ENCODE data around the gene RABL6.
"Not testable (repeated sequence)": the region's sequence is repeated elsewhere in the genome, so short reads cannot be mapped to it uniquely, and the experiment has no call there.

RABL6 gene

DNA sequence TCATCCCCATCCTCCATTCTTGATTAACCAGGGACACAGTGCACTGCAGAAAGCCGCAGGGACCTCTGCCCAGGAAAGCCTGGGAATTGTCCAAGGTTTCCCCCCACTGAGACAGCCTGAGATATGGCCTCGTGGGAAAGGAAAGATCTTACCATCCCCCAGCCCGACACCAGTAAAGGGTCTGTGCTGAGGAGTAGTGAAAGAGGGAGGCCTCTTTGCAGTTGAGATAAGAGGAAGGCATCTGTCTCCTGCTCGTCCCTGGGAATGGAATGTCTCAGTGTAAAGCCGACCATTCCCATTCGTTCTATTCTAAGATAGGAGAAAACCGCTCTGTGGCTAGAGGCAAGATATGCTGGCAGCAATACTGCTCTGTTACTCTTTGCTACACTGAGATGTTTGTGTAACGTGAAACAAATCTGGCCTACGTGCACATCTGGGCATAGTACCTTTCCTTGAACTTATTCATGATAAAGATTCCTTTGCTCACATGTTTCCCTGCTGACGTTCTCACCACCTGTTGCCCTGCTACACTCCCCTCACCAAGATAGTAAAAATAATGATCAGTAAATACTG, 10.9 kb upstream of the RABL6 start:
- DNase-seq: not testable (repeated sequence)

DNA sequence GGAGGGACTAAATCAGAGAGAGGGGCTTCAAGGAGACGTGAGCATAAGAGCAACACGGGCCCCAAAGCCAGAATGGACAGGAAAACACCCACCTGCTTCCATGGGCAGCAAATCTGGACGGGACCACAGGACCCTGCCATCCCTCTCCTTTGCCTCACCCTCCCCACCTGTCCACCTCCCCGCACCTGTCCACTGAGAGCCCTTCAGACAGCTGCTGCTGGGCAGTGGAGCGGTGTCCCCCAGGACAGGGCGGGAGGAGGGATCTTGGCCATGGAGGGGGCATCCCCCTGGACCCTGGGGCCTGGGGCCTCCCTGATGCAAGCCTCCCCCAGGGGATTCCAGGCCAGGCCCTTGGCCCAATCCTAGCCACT, 9.1 kb upstream of the RABL6 start:
- DNase-seq: no peak

DNA sequence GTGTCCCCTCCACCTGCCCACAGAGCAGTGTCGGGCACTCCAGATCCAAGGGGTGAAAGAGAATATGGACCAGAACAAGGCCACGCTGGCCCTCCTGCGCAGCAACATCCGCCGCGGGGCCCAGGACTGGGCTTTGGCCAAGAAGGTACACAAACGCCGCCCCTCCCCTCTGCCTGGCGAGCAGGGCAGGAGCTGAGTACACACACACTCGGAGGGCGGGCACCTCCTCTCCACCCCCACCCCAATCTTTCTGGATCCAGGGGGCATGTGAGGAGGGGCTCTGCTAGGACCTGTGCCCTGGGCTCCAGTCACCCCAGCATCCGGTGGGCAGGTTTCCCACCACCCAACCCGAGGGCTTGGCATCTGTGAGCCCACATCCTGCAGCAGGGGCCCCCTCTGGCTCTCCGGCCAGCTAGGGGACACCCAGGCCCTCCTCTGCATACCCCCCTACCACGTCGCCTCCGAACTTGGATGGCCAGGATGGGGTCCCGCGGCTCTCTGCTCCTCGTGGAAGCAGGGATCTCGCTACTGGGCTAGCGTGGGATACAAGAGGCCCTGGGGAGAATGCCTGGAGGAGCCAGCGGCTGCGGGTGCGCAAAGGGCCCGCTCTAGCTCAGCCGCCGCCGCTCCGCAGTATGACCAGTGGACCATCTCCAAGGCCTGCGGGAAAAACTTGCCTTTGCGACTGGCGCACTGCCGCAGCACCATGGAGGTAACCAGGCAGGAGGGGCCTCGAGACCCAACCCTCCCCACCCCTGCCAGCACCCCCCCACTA, 8.5 kb upstream of the RABL6 start:
- no peak for DNase-seq

DNA sequence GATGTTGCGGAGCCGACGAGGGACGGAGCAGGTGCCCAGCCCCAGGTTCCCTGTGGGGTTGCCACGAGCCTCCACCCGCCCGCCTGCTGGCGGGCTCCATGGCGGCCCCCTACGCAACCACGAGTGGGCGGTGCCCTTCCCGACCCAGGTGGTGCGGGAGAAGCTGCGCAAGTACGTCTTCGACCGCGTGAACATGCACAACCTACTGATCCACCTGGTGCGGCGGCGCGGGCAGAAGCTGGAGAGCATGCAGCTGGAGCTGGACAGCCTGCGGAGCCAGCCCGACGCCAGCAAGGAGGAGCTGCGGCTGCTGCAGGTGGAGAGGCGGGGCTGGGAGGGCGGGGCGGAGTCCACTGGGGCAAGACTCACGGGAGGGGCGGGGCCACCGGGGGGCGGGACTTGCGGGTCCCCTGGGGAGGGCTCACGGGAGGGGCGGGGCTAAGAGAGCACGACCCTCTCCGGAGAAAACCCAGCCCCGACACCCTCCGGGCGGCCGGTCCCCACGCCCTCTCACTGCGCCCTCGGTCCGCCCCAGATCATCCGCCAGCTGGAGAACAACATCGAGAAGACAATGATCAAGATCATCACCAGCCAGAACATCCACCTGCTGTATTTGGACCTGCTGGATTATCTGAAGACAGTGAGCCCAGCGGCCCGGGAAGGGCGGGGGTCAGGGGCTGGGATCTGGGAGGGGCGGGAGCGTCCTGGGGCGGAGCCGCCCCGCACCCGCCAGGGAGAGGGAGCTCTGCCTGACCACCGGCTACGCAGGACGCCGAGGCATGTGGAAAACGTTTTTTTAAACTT, 7.7 kb upstream of the RABL6 start:
- DNase-seq: peak; percentile 88 to 92

DNA sequence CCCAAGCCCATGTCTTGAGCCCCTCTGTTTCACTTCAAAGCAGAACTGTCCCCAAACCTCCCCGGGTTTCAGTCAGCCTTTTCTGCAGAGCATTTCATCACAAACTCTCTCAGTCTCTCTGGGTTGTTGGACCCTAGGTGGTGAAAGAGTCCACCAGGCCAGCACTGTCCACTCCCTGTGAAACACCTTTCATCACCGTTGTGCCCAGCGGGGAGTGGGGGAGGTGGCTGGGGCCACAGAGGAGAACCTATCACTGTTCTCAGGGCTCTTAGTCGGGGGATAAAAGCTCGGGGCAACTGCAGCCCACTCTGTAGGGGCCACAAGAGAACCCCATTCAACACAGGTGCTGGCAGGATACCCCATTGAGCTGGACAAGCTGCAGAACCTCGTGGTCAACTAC, 5.4 kb upstream of the RABL6 start:
- DNase-seq: no peak

DNA sequence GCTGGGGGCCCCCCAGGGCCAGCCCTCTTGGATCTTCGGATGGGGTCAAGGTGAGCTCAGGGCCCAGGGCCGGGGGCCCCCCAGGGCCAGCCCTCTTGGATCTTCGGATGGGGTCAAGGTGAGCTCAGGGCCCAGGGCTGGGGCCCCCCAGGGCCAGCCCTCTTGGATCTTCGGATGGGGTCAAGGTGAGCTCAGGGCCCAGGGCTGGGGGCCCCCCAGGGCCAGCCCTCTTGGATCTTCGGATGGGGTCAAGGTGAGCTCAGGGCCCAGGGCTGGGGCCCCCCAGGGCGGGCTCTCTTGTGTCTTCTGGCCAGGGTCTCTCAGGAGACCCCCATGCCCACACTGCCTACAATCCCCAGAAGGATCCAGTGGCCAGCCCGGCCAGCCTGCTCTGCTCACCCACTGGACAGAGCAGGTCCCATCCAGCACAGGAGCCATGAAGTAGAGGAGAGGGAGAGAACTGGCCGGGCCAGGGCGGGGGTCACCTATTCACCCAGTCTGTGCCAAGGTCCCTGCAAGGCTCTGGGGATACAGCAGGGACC, 4.7 kb upstream of the RABL6 start:
- not testable (repeated sequence) for DNase-seq

DNA sequence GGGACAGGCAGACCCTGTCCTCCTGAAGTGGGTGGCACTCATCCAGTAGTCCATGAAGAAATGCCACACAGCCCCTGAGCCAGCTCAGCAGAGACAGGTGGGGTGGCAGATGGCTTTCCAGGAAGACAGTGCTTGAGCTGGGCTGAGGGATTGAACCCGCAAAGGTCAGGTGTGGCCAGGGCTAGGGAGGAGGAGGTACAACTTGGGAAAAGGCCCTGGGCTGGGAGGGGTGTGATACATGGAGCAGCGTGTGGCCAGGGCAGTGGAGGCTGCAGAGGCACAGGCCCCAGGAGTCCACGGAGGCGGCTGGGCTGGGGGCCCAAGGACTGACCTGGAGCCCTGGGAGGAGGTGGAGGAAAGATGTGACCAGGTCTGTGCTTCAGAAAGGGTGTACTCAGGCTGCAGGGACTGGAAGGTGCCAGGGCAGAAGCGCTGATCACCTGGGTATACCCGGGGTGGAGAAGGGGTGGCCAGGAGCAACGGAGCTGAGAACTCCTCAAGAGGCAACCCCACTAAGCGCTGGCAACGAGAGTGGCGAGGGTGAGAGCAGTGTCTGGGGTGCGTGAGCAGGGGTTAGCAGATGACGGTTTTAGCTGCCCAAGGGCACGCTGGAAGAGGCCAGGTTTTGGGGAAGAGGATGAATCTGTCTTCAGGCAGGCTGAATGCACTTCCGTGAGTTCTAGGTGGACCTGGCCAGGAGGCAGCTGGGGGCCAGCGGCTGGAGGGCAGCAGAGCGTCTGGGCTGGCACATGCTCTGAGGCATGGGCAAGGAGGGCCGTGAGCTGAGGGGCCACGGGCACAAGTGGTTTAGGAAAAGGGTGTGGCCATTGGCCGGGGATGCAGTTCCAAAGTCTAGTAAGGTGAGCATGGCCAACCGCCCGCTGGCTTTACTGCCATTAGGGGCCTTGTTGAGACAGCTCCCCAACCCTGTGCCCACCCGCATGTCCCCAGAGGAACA, 3.9 kb upstream of the RABL6 start:
- no peak for DNase-seq

DNA sequence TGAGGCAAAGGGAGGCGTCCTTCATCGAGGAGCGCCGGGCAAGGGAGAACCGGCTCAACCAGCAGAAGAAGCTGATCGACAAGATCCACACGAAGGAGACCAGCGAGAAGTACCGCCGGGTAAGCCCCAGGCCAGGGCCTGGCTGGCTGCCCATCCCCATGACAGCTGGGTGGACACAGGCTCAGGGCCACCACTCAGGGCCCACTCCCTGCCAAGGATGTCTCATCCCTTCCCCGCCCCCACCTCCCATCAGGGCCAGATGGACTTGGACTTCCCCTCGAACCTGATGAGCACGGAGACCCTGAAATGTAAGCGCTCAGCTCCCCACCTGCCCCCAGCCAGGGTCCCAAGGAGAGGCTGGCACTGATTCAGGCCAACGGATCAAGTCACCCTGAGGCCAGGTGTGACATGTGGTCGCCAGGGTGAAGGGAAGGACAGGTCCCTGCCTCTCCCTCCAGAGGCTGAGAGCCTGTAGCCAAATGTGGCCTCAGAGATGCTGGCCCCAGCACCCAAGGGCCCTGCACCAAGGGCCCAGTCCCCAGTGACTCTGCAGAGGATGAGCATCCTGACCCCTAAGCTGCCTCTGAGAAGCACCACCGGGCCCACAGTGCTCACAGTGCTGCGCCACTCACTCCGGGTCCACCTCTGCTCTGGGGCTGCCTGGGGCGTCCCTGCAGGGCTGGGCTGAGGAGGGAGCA, 3.1 kb upstream of the RABL6 start:
- no peak for DNase-seq

DNA sequence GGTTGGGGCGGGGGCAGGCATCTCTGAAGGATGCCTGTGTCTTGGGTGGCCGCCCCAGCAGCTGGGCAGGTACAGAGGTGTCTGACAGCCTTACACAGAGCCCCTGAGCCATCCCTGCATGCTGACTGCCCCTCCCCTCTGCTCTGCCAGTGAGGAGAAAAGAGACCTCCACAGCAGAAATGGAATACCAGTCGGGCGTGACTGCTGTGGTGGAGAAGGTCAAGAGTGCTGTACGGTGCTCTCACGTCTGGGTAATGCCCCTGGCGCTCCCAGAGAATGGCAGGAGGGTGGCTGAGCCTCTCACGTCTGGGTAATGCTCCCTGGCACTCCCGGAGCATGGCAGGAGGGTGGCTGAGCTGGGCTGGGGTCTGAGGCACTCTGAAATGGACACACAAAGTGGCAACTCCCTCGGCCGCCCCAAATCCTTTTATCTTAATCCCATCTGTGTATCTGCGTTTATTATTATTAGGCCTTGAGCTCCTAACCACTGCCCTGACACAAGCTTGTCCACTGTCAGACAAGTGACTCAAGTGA, 2.5 kb upstream of the RABL6 start:
- DNase-seq: no peak

DNA sequence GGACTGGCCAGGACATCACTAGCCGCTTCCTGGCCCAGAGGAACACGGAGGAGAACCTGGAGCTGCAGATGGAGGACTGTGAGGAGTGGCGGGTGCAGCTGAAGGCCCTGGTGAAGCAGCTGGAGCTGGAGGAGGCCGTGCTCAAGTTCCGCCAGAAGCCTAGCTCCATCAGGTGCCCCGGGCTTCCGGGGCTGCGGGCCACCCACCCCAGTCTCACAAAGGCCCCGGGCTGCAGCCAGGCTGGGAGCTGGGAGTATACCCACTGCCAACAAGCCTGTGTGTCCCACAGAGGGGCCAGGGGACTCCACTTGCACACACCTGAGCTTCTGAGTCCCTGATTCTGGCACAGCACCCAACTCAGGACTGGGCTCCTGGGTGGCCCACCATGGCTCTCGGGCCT, 1.7 kb upstream of the RABL6 start:
- DNase-seq: no peak

DNA sequence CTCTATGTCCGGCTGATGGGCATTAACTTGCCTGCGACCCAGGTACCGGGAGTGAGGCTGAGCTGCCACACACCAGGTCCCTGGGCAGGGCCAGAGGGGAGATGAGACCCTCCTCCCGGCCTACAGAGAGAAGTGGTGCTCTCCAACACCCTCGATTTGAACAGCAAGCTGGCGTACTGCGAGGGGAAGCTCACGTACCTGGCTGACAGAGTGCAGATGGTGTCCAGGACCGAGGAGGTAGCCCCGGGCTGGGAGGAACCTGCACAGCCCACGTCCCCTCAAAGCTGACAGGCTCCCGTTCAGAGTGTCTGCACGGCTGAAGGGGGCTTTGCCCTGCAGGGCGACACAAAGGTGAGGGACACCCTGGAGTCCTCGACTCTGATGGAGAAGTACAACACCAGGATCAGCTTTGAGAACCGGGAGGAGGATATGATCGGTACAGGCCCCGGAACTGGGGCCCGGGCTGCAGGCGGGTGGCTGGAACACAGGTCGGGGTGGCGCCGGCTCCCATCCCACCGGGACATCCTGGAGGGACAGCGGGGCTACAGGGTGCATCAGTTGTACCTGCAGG, 1.0 kb upstream of the RABL6 start:
- no peak for DNase-seq

DNA sequence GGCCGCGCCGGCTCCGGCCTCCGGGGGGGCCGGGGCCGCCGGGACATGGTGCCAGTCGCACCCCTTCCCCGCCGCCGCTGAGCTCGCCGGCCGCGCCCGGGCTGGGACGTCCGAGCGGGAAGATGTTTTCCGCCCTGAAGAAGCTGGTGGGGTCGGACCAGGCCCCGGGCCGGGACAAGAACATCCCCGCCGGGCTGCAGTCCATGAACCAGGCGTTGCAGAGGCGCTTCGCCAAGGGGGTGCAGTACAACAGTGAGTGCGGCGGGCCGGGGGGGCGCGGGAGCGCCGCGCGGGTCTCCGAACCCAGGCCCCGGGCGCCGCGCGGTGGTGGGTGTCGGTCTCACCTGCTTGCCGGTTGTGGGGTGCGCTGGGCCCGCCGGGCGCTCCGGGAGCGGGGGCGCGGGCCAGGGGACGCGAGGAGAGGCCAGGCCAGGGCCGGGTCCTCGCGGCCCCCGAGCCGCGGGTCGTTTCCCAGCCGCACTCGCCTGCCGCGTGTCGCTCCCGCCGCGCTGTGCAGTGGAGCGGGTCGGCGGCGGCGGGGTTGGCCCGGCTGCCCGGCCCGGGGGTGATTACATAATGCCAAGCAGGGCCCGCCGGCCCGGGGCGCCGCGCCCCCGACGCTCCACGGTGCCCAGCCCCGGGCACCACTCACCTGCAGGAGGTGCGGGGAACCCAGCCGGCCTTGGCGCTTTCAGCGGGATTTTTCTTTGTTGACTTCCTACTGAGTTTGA, 492 bp downstream of the RABL6 start:
- peak; percentile 30 to 55 for DNase-seq

DNA sequence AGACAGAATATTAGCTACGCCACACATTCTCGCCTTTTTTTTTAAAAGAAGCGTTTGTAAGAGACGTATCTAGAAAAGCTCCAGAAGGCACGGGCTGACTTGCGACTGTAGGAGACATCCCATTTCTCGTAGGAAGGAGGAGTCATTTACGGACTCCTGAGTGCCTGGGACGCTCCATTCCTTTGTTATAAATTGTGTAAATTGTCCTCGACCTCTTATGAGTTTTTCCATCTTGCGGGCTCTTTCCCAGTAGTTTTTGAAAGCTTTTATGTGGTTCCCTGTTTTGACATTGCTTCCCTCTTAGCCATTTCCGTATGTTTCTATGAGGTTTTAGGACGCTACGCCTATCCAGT, 1.0 kb downstream of the RABL6 start:
- DNase-seq: no peak

DNA sequence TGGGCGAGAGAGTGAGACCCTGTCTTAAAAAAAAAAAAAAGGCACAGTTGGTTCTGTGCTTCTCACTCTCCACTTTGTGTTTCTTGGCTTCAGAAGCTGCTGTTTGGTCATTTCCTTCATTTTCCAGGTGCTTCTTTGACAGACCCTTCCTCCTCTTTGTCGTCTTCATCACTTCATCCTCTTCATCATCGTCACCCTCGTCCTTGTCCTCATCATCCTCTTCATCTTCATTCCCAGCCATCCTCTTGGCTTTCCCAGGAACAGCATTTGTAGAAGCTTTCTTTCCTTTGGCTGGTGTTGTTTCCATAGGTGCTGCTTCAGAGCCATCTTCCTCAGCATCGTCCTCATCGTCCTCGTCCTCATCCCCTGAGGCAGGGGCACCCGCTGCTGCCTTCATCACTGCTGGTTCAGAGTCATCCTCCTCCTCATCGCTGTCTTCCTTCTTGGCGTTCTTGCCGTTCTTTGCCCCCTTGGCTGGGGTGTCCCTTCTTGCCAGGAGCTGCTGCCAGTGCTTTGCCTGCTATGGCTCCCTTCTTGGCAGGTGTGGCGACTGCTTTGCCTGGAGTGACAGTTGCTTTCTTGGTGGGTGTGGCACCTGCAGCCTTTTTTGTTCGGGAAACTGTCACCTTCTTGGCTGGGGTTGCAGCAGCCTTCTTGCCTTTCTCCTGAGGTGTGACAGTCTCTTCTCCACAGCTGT, 7.1 kb downstream of the RABL6 start:
- DNase-seq: no peak

DNA sequence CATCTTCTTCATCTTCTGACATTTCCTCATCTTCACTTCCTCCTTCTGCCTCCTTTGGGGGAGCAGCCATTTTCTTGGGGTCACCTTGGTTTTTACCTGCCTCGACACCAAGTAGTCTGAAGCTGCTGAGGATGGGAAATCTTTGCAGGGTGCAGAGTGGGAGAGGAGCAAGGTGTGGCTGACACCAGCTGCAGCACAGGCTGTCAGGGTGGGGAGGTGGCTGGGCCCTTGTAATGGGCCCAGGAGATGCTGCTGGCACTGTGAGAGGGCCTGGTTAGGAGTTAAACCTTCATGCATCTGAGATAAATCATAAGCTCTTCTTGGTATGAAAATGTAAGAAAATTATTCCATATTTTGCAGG, 7.7 kb downstream of the RABL6 start:
- DNase-seq: no peak

DNA sequence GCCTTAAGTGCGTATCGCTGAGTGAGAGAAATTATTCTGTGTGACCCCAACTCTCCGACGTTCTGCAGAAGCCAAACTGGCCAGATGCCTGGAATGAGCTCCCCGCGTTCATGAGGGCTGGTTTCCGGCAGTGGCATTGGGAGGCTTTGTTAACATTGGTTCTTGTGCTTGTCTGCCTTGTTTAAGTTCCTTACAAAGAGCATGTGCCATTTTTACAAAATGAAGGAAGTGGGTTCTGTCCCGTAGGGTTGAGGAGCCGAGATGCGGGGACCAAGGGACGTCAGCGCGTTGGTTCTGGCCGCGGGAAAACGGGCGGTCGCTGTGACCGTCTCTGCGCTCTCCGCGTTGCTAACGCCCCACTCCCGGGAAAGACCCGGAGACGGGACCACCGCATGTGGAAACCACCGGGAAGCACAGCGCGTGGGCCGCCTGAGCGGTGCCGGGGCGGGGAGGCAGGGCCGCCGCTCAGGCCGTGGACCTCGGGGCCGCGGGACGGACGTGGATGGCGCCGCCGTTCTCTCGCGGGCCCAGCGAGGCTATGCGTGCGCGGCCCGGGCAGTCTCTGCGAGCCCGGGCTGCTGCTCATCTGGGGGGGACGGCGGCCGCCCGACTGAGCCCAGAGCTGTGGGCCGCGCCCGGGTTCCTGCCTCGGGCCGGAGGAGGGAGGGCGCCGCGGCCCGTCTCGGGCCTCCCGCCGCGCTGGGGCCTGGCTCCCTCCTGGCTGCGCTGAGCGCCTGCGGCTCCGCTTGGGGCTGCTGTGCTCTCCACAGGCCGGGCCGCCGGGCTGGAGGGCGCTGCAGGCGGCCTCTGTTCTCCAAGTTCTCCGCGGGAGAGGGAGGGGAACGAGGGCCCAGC, 13.4 kb downstream of the RABL6 start:
- no peak for DNase-seq

DNA sequence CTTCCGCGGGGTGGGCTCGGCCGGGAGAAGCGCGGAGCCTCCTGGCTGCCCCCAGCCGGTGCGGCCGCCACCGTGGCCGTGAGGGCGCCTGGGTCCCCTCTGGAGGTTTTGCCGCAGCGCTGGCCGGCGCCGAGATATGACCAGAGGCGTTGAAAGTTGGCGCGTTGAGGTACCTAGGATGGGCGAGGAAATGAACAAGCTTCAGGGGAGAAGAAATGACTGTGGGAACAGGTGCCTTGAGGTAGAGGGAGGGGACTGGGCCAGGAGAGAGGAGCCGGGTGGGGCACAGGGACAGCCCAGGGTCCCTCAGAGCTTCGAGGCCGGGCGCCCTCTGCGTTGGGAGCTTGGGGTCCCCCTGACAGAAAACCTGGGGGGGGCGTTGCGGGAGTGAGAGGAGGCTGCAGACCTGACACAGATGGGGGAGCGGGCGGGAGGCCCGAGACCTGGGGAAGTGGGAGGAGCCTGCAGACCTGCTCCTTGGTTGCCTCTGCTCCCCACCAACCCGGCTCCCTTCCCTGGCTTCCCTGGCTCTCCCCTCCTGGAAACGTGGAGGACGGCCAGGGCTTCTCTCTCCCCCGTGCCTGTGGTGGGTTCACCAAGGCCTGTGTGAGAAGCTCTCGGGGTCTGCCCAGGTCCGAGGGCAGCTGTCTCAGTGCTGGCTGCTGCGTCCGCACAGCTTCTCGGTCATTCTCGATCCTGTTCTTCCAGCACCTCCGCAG, 14.2 kb downstream of the RABL6 start:
- DNase-seq: no peak

All from CD4-positive, alpha-beta T cell treated with Interferon alpha-2 for 1 hour (primary cell).